Skin epidermis (tissue), 12 donors: Measurements from ENCODE around the gene CBX1.
A peak's percentile ranks its signal among the peaks of the same experiment; 100 is the strongest.
"Not testable (repeated sequence)": the region's sequence is repeated elsewhere in the genome, so short reads cannot be mapped to it uniquely, and the experiment has no call there.

Source experiments
- H3K27ac ChIP-seq, 21 experiments: fragments of 200-600 bp; sonication (generic) in 11 of 21; one replicate each; pipeline ENCODE4 v1.5.0; 2020; ENCODE audit warnings: mild to moderate bottlenecking in 3 of 21, inconsistent platforms in 2 of 21, moderate library complexity in 2 of 21
- H3K4me3 ChIP-seq, 7 experiments: fragments of 200-600 bp; sonication (generic) in 2 of 7; one replicate each; pipeline ENCODE4 v1.5.0; 2020; ENCODE audit warnings: inconsistent platforms in 2 of 7, mild to moderate bottlenecking in 2 of 7, moderate library complexity in 1 of 7

CBX1 gene

DNA sequence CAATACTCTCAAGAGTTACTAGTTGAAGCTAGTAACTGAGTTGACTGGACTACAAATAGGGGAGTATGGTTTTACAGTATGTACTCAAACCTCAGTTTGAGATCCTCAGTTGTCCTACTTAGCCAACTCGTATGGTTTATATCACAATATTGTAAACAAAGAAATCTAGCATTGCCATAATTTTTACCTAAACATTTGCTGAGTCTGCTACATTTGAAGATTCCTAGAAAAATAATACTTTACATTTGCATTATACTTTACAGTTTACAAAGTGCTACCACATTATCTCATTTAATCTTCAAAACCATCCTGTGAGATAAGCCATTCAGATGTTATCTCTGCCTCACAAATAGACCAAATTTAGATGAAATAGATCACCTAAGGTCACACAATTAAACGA lies 16.3 kb downstream of the CBX1 start:
- Histone ChIP-seq H3K4me3 (no peak overlapping the region), H3K27ac (no peak overlapping the region)

DNA sequence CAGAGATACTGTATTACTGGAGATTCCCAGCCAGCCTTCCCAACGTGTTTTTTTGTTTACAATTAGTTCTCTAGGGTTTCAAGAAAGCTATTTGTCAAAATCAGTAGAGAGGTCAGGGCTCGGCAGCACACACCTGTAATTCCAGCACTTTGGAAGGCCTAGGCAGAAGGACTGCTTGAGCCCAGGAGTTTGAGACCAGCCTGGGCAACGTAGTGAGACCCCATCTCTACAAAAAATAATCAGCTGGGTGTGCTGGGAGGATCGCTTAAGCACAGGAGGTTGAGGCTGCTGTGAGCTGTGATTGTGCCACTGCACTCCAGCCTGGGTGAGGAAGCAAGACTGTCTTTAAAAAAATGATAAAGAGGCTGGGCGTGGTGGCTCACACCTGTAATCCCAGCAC lies 19.4 kb downstream of the CBX1 start:
- no peak overlapping the region for H3K27ac ChIP-seq
- H3K4me3 ChIP-seq, result no peak overlapping the region

DNA sequence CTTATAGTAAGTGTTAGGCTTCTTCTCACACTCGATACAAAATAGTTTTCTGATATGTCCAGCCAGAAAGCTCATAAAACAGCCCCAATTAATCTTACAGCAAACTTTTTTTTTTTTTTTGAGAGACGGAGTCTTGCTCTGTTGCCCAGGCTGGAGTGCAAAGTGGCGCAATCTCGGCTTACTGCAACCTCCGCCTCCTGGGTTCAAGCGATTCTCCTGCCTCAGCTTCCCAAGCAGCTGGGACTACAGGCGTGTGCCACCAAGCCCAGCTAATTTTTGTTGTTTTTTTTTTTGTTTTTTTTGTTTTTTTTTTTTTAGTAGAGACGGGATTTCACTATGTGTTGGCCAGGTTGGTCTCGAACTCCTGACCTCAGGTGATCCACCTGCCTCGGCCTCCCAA lies 24.1 kb downstream of the CBX1 start:
- H3K4me3 ChIP-seq, H3K27ac ChIP-seq: not testable (repeated sequence)

DNA sequence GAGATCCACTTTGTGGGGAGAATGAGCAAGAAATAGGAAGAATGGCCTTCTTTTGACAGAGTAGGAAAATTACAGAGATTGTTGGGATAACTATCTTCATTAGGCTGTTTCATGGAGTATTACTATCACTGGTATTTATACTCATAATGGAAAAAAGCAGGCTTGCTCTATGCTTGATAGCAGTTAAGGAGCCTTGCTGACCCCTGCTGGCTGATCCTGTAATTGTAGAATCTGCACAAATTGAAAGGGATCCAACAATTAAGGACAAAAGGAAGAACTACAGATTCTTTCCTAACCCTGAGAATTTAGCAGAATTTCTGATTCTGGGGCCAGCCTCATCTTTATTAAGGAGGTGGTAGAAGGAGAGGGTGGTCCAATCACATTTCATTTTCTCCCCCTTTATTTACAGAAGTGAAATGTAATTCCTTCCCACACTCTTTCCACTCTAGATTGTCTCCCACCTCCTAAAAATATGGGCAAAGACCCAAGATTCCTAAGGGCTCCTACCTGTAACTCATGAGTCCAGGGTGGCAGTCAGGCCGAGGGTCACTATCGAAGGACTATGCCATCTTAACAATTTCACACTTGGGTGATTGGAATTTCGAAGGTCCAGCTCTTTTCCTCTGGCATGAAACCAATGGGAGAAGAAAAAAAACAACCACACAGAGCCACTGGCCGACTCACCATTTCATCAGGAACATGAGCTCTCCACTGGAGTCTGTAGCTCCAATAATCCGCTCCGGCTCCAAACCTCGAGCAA lies 26.8 kb downstream of the CBX1 start:
- Histone ChIP-seq H3K27ac (peak overlapping the region in 2 of 21 experiments; percentile 7 to 54), H3K4me3 (no peak overlapping the region)

DNA sequence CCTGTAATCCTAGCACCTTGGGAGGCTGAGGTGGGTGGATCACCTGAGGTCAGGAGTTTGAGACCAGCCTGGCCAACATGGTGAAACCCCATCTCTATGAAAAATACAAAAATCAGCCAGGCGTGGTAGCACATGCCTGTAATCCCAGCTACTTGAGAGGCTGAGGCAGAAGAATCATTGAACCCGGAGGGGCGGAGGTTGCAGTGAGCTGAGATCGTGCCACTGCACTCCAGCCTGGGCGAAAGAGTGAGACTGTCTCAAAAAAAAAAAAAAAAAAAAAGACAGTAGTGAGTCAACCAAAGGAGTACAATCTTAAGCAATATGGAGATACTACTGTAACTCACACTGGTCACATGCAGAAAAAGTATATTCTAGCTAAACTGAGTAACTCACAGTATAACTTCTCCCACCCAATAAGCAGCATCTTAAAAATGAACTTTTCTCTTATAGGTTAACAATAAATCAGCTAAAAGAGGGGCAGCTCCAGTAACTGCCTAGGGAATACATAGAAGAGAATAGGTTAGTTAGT lies 27.6 kb downstream of the CBX1 start:
- H3K27ac ChIP-seq, result peak overlapping the region in 3 of 21 experiments; percentile 2 to 54 (median 49)
- not testable (repeated sequence) for H3K4me3 ChIP-seq

DNA sequence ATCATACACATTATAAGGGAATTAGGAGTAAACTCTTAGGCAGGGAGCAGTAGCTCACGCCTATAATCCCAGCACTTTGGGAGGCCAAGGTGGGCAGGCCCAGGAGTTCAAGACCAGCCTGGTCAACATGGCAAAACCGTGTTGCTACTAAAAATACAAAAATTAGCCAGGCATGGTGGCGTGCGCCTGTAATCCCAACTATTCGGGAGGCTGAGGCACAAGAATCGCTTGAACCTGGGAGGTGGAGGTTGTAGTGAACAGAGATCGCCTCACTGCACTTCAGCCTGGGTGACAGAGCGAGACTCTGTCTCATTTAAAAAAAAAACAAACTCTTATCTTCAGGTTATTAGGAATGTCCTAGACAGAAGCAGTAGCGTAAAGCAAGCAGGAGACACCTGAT lies 28.5 kb downstream of the CBX1 start:
- H3K4me3 ChIP-seq, H3K27ac ChIP-seq: not testable (repeated sequence)

DNA sequence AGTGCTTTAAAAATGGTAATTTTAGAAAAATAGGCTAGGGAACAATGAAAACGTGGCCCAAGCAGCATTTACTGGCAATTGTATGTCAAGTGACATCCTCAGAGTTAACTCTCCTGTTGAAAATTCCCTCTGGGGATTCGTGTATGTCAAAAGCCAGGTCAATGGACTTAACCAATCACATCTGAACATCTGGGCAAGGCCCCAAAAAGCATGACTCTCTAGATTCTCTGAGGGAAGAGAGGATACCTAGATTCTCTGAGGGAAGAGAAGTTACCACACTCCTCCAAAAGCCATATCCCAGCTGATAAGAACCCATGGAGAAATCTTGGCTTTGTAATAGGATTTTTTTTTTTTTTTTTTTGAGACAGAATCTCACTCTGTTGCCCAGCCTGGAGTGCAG lies 29.6 kb downstream of the CBX1 start:
- Histone ChIP-seq H3K27ac (no peak overlapping the region), H3K4me3 (no peak overlapping the region)

DNA sequence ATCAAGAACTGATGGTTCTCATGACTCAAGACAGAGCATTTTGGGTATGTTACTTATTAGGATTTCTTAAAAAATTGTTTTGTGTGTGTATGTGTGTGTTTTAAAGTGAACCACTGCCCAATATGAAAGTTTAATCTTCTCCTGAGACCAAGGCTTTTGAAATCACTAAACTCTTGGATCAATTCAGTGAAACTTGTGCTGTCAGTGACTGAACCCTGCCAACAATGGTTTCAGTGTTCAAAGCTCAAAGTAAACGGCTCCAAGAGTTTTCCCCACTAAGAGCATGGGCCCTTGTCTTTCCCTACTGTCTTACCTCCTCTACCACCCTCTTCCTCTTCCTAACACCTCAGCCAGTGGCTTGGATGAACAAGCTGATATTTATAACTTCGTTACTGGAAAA lies 31.1 kb downstream of the CBX1 start:
- Histone ChIP-seq H3K27ac (no peak overlapping the region), H3K4me3 (no peak overlapping the region)

DNA sequence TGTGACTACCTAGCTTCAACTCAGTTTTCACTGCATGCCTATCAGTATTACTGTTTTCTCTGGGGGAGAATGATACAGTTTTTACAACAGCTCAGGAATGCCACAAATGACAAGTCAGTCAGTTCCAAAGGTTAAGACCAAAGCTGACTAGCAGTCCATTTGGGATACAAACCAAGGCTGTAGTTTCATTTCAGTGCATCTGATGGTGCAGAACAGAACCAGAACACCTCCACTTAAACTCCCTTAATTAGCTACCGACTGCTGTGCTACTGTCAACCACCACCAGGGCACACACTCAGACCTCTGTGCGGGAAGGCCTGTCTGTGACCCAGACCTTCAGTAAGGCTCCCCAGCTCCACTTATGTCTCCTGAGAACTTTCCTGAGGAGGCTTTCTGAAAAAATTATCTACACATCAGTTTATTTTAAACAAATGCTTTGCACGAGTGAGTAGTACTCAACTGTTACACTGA lies 32.8 kb downstream of the CBX1 start:
- Histone ChIP-seq H3K4me3 (no peak overlapping the region), H3K27ac (no peak overlapping the region)

DNA sequence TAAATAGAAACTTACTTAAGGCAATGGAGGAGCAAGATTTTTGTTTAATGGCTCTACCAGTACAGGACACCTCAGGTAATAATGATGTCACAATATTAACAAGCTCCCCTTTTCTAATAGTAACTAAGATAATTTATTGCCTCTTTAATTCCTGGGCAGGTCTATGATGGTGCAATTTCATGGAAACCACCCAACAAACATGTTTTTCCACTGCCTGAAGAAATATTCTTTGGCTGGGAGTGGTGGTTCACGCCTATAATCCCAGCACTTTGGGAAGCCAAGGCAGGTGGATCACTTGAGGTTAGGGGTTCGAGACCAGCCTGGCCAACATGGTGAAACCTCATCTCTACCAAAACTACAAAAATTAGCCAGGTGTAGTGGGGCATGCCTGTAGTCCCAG lies 33.5 kb downstream of the CBX1 start:
- H3K27ac ChIP-seq, H3K4me3 ChIP-seq: not testable (repeated sequence)

DNA sequence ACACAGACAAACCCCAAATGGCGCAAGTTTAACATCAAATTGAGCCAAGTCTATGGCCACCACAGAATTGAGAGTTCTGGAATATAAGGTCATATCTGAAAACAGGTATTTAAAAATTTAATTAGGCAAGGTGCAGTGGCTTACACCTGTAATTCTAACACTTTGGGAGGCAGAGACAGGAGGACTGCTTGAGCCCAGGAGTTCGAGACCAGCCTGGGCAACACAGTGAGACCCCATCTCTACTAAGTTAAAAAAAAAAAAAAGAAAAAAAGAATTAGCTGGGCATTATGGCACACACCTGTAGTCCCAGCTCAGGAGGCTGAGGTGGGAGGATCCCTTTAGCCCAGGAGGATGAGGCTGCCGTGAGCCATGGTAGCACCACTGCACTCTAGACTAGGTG lies 34.0 kb downstream of the CBX1 start:
- Histone ChIP-seq H3K27ac (no peak overlapping the region), H3K4me3 (no peak overlapping the region)

DNA sequence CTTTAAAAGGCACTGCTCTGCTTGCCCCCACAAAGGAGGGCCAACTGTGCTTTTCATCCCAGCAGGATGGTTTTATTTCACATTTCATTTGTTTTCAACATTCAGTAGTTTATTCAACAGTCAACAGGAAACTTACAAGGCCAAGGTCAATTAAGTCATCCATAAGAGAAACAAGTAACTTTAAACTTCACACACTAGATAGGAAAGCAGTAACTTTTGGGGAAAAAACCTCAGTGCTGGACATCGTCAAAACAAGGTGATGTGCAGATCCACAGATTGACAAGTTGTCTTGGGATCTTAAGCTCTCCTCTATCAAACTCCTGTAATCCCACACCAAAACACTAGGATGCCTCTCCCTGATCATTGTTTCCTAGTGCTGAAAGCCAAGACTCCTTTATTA lies 34.6 kb downstream of the CBX1 start:
- no peak overlapping the region for H3K4me3 ChIP-seq
- no peak overlapping the region for H3K27ac ChIP-seq

DNA sequence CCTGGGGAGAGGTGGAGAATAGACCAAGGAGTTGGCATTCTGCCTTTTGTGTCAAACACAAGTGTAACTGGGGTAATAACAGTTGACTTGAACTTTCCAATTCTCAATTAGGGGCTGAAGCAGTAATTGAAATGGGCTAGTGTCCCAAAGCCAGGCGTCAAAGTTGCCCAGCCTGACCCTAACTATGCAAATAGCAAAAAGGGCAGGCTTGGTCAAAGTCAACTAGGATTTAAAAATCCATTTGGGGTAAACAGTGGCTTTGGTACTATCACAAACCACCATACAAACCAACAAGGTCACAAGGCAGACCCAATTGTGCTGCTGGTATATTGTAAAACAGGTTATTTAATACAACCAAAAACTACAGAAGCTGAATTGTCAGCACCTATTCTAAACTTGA lies 35.1 kb downstream of the CBX1 start:
- no peak overlapping the region for H3K4me3 ChIP-seq
- peak overlapping the region in 2 of 21 experiments; percentile 3 to 4 for H3K27ac ChIP-seq

DNA sequence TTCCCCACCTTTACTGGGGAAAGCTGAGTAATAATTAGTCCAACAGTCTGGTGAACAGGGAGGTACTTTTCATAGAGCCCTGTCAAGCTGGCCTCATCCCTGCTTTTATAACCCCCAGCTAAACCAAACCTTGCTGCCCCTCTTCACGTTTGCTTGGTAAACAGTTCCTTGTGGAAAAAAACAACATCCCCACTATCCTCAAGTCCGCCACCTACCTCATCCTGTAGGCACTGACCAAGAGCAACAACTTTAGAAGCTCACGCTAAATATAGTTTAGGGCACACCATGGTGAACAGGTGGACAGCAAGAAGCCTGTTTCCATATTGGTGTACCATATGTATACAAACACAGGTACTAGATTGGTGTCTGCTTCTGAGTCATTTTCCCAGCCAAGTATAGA lies 36.6 kb downstream of the CBX1 start:
- Histone ChIP-seq H3K27ac (peak overlapping the region in 3 of 21 experiments; percentile 27 to 47 (median 27)), H3K4me3 (no peak overlapping the region)

DNA sequence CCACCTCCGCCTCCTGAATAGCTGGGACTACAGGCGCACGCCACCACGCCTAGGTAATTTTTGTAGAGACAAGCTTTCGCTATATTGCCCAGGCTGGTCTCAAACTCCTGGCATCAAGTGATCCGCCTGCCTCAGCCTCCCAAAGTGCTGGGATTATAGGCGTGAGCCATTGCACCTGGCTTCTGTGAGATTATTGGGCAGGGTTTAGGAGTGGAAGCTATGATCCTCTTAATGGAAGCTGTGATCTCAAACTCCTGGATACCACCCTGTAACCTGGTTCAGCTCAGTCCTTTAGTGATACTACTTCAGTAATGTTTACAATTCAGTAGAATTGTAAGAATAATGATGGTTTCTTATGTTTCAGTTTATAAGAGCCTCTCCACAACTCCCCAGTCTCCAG lies 39.0 kb downstream of the CBX1 start:
- no peak overlapping the region for H3K27ac ChIP-seq
- H3K4me3 ChIP-seq, result no peak overlapping the region

DNA sequence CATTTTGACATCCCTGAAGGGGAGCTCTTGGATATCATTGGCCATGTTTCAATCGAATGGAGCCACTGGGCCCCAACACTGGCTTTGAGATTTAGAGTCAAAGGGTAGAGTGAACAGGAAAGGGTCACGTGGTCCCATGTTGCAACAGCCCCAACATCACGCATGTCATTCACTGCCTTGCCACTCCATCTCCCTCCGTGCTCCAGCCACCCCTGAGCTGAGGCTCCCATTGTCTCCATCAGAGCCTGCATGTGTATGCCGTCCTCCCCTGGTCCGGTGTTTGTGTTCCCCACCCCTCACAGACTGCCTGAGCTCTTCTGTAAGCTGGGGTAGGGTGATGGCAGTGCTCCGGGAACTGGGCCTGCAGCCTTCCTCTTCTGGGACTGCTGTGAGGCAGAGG lies 41.0 kb downstream of the CBX1 start:
- Histone ChIP-seq H3K27ac (peak overlapping the region in 1 of 21 experiments; percentile 4), H3K4me3 (no peak overlapping the region)

DNA sequence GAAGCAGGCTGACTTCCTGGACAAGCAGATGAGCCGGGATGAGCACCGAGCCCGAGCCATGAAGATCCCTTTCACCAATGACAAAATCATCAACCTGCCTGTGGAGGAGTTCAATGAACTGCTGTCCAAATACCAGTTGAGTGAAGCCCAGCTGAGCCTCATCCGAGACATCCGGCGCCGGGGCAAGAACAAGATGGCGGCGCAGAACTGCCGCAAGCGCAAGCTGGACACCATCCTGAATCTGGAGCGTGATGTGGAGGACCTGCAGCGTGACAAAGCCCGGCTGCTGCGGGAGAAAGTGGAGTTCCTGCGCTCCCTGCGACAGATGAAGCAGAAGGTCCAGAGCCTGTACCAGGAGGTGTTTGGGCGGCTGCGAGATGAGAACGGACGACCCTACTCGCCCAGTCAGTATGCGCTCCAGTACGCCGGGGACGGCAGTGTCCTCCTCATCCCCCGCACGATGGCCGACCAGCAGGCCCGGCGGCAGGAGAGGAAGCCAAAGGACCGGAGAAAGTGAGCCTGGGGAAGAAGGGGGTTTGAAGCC lies 42.1 kb downstream of the CBX1 start:
- Histone ChIP-seq H3K4me3 (no peak overlapping the region), H3K27ac (peak overlapping the region in 1 of 21 experiments; percentile 29)

DNA sequence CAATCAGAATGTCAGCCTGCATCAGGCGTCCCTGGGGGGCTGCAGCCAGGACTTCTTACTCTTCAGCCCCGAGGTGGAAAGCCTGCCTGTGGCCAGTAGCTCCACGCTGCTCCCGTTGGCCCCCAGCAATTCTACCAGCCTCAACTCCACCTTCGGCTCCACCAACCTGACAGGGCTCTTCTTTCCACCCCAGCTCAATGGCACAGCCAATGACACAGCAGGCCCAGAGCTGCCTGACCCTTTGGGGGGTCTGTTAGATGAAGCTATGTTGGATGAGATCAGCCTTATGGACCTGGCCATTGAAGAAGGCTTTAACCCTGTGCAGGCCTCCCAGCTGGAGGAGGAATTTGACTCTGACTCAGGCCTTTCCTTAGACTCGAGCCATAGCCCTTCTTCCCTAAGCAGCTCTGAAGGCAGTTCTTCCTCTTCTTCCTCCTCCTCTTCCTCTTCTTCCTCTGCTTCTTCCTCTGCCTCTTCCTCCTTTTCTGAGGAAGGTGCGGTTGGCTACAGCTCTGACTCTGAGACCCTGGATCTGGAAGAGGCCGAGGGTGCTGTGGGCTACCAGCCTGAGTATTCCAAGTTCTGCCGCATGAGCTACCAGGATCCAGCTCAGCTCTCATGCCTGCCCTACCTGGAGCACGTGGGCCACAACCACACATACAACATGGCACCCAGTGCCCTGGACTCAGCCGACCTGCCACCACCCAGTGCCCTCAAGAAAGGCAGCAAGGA lies 42.7 kb downstream of the CBX1 start:
- H3K4me3 ChIP-seq, result no peak overlapping the region
- H3K27ac ChIP-seq, result no peak overlapping the region

DNA sequence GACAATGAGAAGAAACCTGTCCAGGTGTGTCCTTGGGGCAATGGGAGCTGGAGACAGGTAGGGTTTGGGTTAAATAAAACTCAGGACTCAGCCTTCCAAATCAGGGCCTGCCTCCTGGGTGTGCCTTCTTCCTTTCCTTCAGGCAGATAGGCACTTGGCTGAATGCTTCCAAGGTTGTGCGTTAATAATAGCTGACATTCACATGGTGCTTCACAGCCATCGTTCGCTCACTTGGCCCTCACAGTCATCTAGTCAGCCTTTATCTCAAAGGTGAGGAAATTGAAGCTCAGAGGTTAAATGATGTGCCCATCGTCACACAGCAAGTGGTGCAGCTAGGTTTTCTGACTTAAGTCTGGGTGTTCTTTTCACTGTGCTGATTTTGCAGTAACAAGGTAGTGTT lies 43.7 kb downstream of the CBX1 start:
- Histone ChIP-seq H3K4me3 (no peak overlapping the region), H3K27ac (peak overlapping the region in 4 of 21 experiments; percentile 1 to 35 (median 10))

DNA sequence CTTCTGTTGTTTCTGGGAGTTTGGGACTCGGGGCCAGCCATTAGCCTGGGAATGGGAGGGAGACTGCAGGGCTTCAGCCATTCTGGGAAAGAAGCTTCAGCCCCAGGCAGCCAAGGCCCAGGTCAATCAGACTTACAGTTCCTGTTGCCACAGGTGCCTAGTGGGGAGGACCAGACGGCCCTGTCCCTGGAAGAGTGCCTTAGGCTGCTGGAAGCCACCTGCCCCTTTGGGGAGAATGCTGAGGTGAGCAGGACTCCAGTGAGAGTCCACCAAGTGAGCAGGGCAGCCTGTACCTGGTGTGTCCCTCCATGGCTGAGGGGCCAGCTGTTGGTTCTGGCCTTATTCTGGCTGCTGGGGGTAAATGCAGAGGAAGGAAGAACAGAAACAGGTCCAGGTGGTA lies 44.4 kb downstream of the CBX1 start:
- Histone ChIP-seq H3K4me3 (no peak overlapping the region), H3K27ac (peak overlapping the region in 4 of 21 experiments; percentile 1 to 35 (median 12))
